GM12878 (cell line): ENCODE results near the gene DNAH1.

Experiments
- ATF2 ChIP-seq: IDR thresholded peaks from 2 replicates; pipeline ENCODE4 v1.6.1; 2012; ENCODE audit warnings: low read length, inconsistent platforms
- CHD2 ChIP-seq: IDR thresholded peaks from 2 replicates; pipeline ENCODE4 v1.6.1; 2011; ENCODE audit warnings: low read depth, low read length, improper control_type of control experiment, borderline replicate concordance
- CREB1 ChIP-seq: IDR thresholded peaks from 2 replicates; pipeline ENCODE4 v1.6.1; 2012; ENCODE audit warnings: low read depth, mild to moderate bottlenecking, inconsistent platforms
- CREM ChIP-seq: IDR thresholded peaks from 2 replicates; pipeline ENCODE4 v1.6.1; 2014; ENCODE audit warnings: antibody characterized with exemption, low read depth
- CTCF ChIP-seq, 3 experiments: IDR thresholded peaks in 2 of 3; conservative IDR thresholded peaks in 1 of 3; 2 replicates each; pipeline ENCODE4 v1.5.1; 2011; ENCODE audit warnings: low read depth in 3 of 3, low read length in 3 of 3, mild to moderate bottlenecking in 3 of 3, control low read depth in 2 of 3, moderate library complexity in 2 of 3, inconsistent platforms in 1 of 3, mixed read lengths in 1 of 3; ENCODE audit not compliant: control insufficient read depth in 2 of 3, insufficient read depth in 1 of 3; ENCODE audit errors: extremely low read depth in 1 of 3
- ELK1 ChIP-seq: IDR thresholded peaks from 2 replicates; pipeline ENCODE4 v1.6.1; 2012; ENCODE audit warnings: low read depth, low read length, improper control_type of control experiment
- IRF3 ChIP-seq: fragments of 450-650 bp; IDR thresholded peaks from 2 replicates; pipeline ENCODE4 v1.6.1; 2014; ENCODE audit warnings: mild to moderate bottlenecking
- KDM1A ChIP-seq: fragments of 200-600 bp; sonication (generic); IDR thresholded peaks from 2 replicates; pipeline ENCODE4 v1.6.1; 2016; ENCODE audit warnings: borderline replicate concordance
- POLR2A ChIP-seq: IDR thresholded peaks from 2 replicates; pipeline ENCODE4 v1.6.1; 2011; ENCODE audit warnings: low read depth, mild to moderate bottlenecking, low read length
- STAT1 ChIP-seq: fragments of 450-650 bp; conservative IDR thresholded peaks from 2 replicates; pipeline ENCODE4 v1.6.1; 2014; ENCODE audit warnings: antibody characterized with exemption, mild to moderate bottlenecking
- TCF12 ChIP-seq: IDR thresholded peaks from 2 replicates; pipeline ENCODE4 v1.6.1; 2011; ENCODE audit warnings: low read depth, mild to moderate bottlenecking, low read length
- USF1 ChIP-seq: IDR thresholded peaks from 2 replicates; pipeline ENCODE4 v1.6.1; 2011; ENCODE audit warnings: borderline replicate concordance, low read depth, mild to moderate bottlenecking, moderate library complexity, mixed read lengths, low read length; ENCODE audit not compliant: insufficient read depth; ENCODE audit errors: extremely low read length
- YY1 ChIP-seq: IDR thresholded peaks from 2 replicates; pipeline ENCODE4 v1.6.1; 2011; ENCODE audit warnings: low read depth, mild to moderate bottlenecking, low read length
- ZNF274 ChIP-seq: IDR thresholded peaks from one replicate; pipeline ENCODE4 v1.8.0; 2011; ENCODE audit not compliant: insufficient read length, insufficient read depth

- no peak for TF ChIP-seq CREM
- TF ChIP-seq STAT1, result no peak
- no peak for TF ChIP-seq CTCF (IDR thresholded peaks at IDR 0.05 in 2 of 3, conservative IDR thresholded peaks at IDR 0.05 in 1 of 3; ENCODE audit: control insufficient read depth in 2 of 3, extremely low read depth in 1 of 3, insufficient read depth in 1 of 3, low read depth in 3 of 3, low read length in 3 of 3)
- TF ChIP-seq CREB1, result no peak
- TF ChIP-seq ELK1, result no peak
- no peak for TF ChIP-seq USF1
- TF ChIP-seq KDM1A, result no peak
- TF ChIP-seq YY1, result no peak
- TF ChIP-seq IRF3, result no peak
- no peak for TF ChIP-seq ATF2
- no peak for TF ChIP-seq ZNF274
- no peak for TF ChIP-seq TCF12
- TF ChIP-seq CHD2, result no peak
- TF ChIP-seq POLR2A, result no peak
Measured at GRCh38 chr3:52330194-52330805, 14.2 kb downstream of the DNAH1 start.
